Calu3 (cell line): ENCODE measurements around the gene TRIM49C. TPM values are rescaled to one million over a fixed set of nuclear protein-coding genes. Genes with fewer than 3 reads are reported as not detected.
"Not testable (repeated sequence)": the region's sequence is repeated elsewhere in the genome, so short reads cannot be mapped to it uniquely, and the experiment has no call there.

Source experiments
- Bru-seq: library from RNA; stranded (reverse); fragments of 400-500 nt; gene quantifications from one replicate; lab custom pipeline; 2021; lab: Mats Ljungman, UMichigan
- BruChase-seq, 2 experiments: library from RNA; stranded (reverse); fragments of 400-500 nt; gene quantifications; one replicate each; lab custom pipeline; 2021; lab: Mats Ljungman, UMichigan
- BruUV-seq: library from RNA; stranded (reverse); fragments of 400-500 nt; replicated peaks from 2 replicates; lab custom pipeline; 2021; lab: Mats Ljungman, UMichigan
- CTCF ChIA-PET: fragments of 300-600 bp; sonication (Branson Sonifier 250); formaldehyde crosslinking; loops from one replicate; lab custom pipeline; 2022; ENCODE audit warnings: antibody characterized with exemption; lab: Charles Lee
- DNase-seq: peaks from one replicate; pipeline ENCODE4 v3.0.0; 2022
- H3K27ac Mint-ChIP-seq: one replicate; pipeline ENCODE4 v1.8.0; 2022; ENCODE audit warnings: mixed read lengths; ENCODE audit not compliant: unreplicated experiment
- H3K27me3 Mint-ChIP-seq: one replicate; pipeline ENCODE4 v1.8.0; 2022; ENCODE audit warnings: mixed read lengths; ENCODE audit not compliant: unreplicated experiment
- H3K36me3 Mint-ChIP-seq: one replicate; pipeline ENCODE4 v1.8.0; 2022; ENCODE audit warnings: mild to moderate bottlenecking, moderate library complexity, mixed read lengths; ENCODE audit not compliant: insufficient read depth, unreplicated experiment
- H3K4me1 Mint-ChIP-seq: one replicate; pipeline ENCODE4 v1.8.0; 2022; ENCODE audit warnings: mild to moderate bottlenecking, low read depth, mixed read lengths; ENCODE audit not compliant: unreplicated experiment
- H3K4me3 Mint-ChIP-seq: one replicate; pipeline ENCODE4 v1.8.0; 2022; ENCODE audit warnings: mild to moderate bottlenecking, low read depth, moderate library complexity, mixed read lengths; ENCODE audit not compliant: unreplicated experiment
- H3K9me3 Mint-ChIP-seq: one replicate; pipeline ENCODE4 v1.8.0; 2022; ENCODE audit warnings: low read depth, mixed read lengths; ENCODE audit not compliant: unreplicated experiment
- intact Hi-C: fragments of 100-400 bp; cut with micrococcal nuclease; formaldehyde crosslinking; loops from one replicate; pipeline ENCODE4 v1.10.0; 2022; ENCODE audit not compliant: unreplicated experiment
- long read RNA-seq: library from polyadenylated mRNA; stranded (forward); transcript quantifications from one replicate; pipeline ENCODE4 v2.0.0, GENCODE V29; 2022
- total RNA-seq: library from RNA; stranded (reverse); gene quantifications from 2 replicates; pipeline ENCODE4 v1.2.3, GENCODE V29; 2022

TRIM49C gene
- total RNA-seq (not detected in 2 replicates), Bru-seq, nascent RNA (not detected), BruChase-seq, experiment 1, labeled RNA remaining after a 6-hour chase (not detected), BruChase-seq, experiment 2, labeled RNA remaining after a 2-hour chase (not detected)
- long read RNA-seq = 0 reads

- intact Hi-C loops, H3K4me3 Mint-ChIP-seq, H3K9me3 Mint-ChIP-seq, DNase-seq, BruUV-seq, H3K27me3 Mint-ChIP-seq, CTCF ChIA-PET, H3K27ac Mint-ChIP-seq, H3K4me1 Mint-ChIP-seq, H3K36me3 Mint-ChIP-seq: not testable (repeated sequence)
Measured at GRCh38 chr11:90030806-90031205, at the start of gene TRIM49C. Gene TRIM49C (plus strand): TSS chr11:90031106. CDS start chr11:90035212, 4,106 bp downstream.

- H3K36me3 Mint-ChIP-seq, H3K9me3 Mint-ChIP-seq, H3K27ac Mint-ChIP-seq, intact Hi-C loops, DNase-seq, H3K27me3 Mint-ChIP-seq, H3K4me1 Mint-ChIP-seq, CTCF ChIA-PET, BruUV-seq, H3K4me3 Mint-ChIP-seq: not testable (repeated sequence)
Measured at GRCh38 chr11:90024184-90024583, 6.7 kb upstream of the TRIM49C start.

- H3K36me3 Mint-ChIP-seq, intact Hi-C loops, H3K4me1 Mint-ChIP-seq: not testable (repeated sequence)
Measured at GRCh38 chr11:90051591-90052209, 20.8 kb downstream of the TRIM49C start.

GRCh38 chr11:90052311-90052710, 21.4 kb downstream of the TRIM49C start:
- H3K27ac Mint-ChIP-seq, DNase-seq, H3K4me3 Mint-ChIP-seq, H3K27me3 Mint-ChIP-seq, intact Hi-C loops, H3K36me3 Mint-ChIP-seq, H3K4me1 Mint-ChIP-seq, CTCF ChIA-PET, BruUV-seq, H3K9me3 Mint-ChIP-seq: not testable (repeated sequence)

More at GRCh38 chr11:90051591-90052209, 20.8 kb downstream of the TRIM49C start:
- H3K27me3 Mint-ChIP-seq, H3K27ac Mint-ChIP-seq, H3K4me3 Mint-ChIP-seq, BruUV-seq, CTCF ChIA-PET, H3K9me3 Mint-ChIP-seq, DNase-seq: not testable (repeated sequence)

- intact Hi-C loops = not testable (repeated sequence)
Measured at GRCh38 chr11:90053545-90053944, 22.6 kb downstream of the TRIM49C start.

GRCh38 chr11:90085650-90086049, 54.7 kb downstream of the TRIM49C start, which contains the start of gene UBTFL1:
Gene UBTFL1 (plus strand): TSS chr11:90085950. CDS start chr11:90085950, 0 bp downstream.
- H3K9me3 Mint-ChIP-seq, H3K4me1 Mint-ChIP-seq, DNase-seq, H3K27ac Mint-ChIP-seq, H3K27me3 Mint-ChIP-seq, BruUV-seq, CTCF ChIA-PET, intact Hi-C loops, H3K36me3 Mint-ChIP-seq, H3K4me3 Mint-ChIP-seq: not testable (repeated sequence)

More at GRCh38 chr11:90053545-90053944, 22.6 kb downstream of the TRIM49C start:
- BruUV-seq, CTCF ChIA-PET, H3K4me3 Mint-ChIP-seq, DNase-seq, H3K36me3 Mint-ChIP-seq, H3K4me1 Mint-ChIP-seq, H3K27me3 Mint-ChIP-seq, H3K9me3 Mint-ChIP-seq, H3K27ac Mint-ChIP-seq: not testable (repeated sequence)

GRCh38 chr11:90088731-90089130, 57.8 kb downstream of the TRIM49C start:
- intact Hi-C loops, H3K4me3 Mint-ChIP-seq, H3K36me3 Mint-ChIP-seq, CTCF ChIA-PET, DNase-seq, H3K9me3 Mint-ChIP-seq, H3K27ac Mint-ChIP-seq, BruUV-seq, H3K27me3 Mint-ChIP-seq, H3K4me1 Mint-ChIP-seq: not testable (repeated sequence)

Other genes with a start within 250 kb of the TRIM49C start
- not detected in 2 replicates for gene TRIM49, start 222.5 kb upstream of the TRIM49C start, total RNA-seq
- gene TRIM64B, start 152.6 kb upstream of the TRIM49C start, total RNA-seq = not detected in 2 replicates
- not detected in 2 replicates for gene TRIM49D1, start 108.9 kb upstream of the TRIM49C start, total RNA-seq
- not detected in 2 replicates for gene TRIM49D2, start 107.0 kb upstream of the TRIM49C start, total RNA-seq
- not detected in 2 replicates for gene TRIM64, start 65.1 kb upstream of the TRIM49C start, total RNA-seq
- gene UBTFL1, start 54.8 kb downstream of the TRIM49C start, total RNA-seq = not detected in 2 replicates
- 0.22 and 0.38 TPM in 2 replicates for gene NAALAD2, start 103.6 kb downstream of the TRIM49C start, total RNA-seq
- gene CHORDC1, start 191.9 kb downstream of the TRIM49C start, total RNA-seq = 73.5 and 78.9 TPM in 2 replicates